MCF 10A (cell line): ENCODE measurements around the gene MYO5C. TPM values are rescaled to one million over a fixed set of nuclear protein-coding genes. Genes with fewer than 3 reads are reported as not detected.

Source experiments
- BruUV-seq: library from RNA; stranded (reverse); fragments of 400-500 nt; replicated peaks from 2 replicates; lab custom pipeline; 2021; lab: Mats Ljungman, UMichigan
- CTCF ChIA-PET: fragments of 300-600 bp; sonication (Branson Sonifier 250); formaldehyde crosslinking; extraction: SDS; loops from one replicate; lab custom pipeline; 2021; ENCODE audit warnings: antibody characterized with exemption, inconsistent platforms; lab: Yijun Ruan, JAX
- POLR2A ChIA-PET: fragments of 300-600, 350-650 bp; sonication (Branson Sonifier 250); formaldehyde crosslinking; extraction: SDS; loops from one replicate; lab custom pipeline; 2020; ENCODE audit warnings: antibody characterized with exemption, inconsistent platforms; lab: Yijun Ruan, JAX
- DNase-seq: peaks from one replicate; pipeline ENCODE4 v3.0.0-alpha.2; 2018; ENCODE audit not compliant: unreplicated experiment
- H3K27ac Mint-ChIP-seq: one replicate; pipeline ENCODE4 v1.8.0; 2022; ENCODE audit warnings: mild to moderate bottlenecking, low read depth, mixed read lengths; ENCODE audit not compliant: unreplicated experiment
- H3K27me3 Mint-ChIP-seq: one replicate; pipeline ENCODE4 v1.8.0; 2022; ENCODE audit warnings: mixed read lengths; ENCODE audit not compliant: insufficient read depth, unreplicated experiment
- H3K36me3 Mint-ChIP-seq: one replicate; pipeline ENCODE4 v1.8.0; 2022; ENCODE audit warnings: mild to moderate bottlenecking, moderate library complexity, mixed read lengths; ENCODE audit not compliant: insufficient read depth, unreplicated experiment
- H3K4me1 Mint-ChIP-seq: one replicate; pipeline ENCODE4 v1.8.0; 2022; ENCODE audit warnings: mixed read lengths; ENCODE audit not compliant: insufficient read depth, unreplicated experiment
- H3K4me3 Mint-ChIP-seq: one replicate; pipeline ENCODE4 v1.8.0; 2022; ENCODE audit warnings: mild to moderate bottlenecking, moderate library complexity, mixed read lengths; ENCODE audit not compliant: unreplicated experiment
- H3K9me3 Mint-ChIP-seq: one replicate; pipeline ENCODE4 v1.8.0; 2022; ENCODE audit warnings: mixed read lengths; ENCODE audit not compliant: unreplicated experiment
- intact Hi-C: fragments of 100-400 bp; cut with micrococcal nuclease; formaldehyde crosslinking; loops from 2 replicates; pipeline ENCODE4 v1.14.1; 2022
- total RNA-seq: library from RNA; stranded (reverse); gene quantifications from 2 replicates; pipeline ENCODE4 v1.2.3, GENCODE V29; 2022
- TF ChIP-seq, protein P1 (sequence below): fragments of 200-600 bp; IDR thresholded peaks from one replicate; pipeline ENCODE4 v1.8.0; 2022; ENCODE audit warnings: antibody characterized with exemption, mild to moderate bottlenecking; ENCODE audit not compliant: unreplicated experiment

Gene MYO5C
- total RNA-seq, 1 experiment from 2014 or later: 29.4 TPM

DNA sequence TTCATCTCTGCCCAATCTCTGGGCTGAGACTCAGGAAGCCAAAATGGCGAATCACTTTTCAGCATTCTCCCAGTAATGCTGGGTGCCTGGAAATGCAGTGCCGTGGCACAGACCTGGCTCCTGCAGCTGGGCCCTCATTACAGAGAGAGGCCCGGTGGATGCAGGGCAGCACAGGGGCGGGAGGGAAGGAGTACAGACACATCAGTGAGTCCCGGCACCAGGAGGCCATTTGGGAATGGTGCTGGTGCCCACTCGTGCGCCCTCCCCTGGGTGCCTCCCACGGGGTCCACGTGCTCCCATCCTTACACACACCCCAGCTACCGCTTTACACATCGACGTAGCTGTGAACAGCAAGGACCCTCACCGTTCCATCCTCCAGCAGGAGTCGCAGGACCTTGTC, 13.2 kb downstream of the MYO5C start:
- H3K4me1 Mint-ChIP-seq: peaks cover 7% of the 10 kb centered on the region
- peak overlapping the region; percentile 61 for H3K27ac Mint-ChIP-seq
- ChIA-PET POLR2A (interaction anchor here (0.6 kb wide), 1 partner anchor 287 kb away, joined by 3 read pairs; no protein-coding TSS in a partner anchor), CTCF (interaction anchor here (0.6 to 1.2 kb wide), 3 partner anchors 20 to 25 kb away, joined by 3 to 7 read pairs (median 3); no protein-coding TSS in a partner anchor)
- TF ChIP-seq, protein P1, sequence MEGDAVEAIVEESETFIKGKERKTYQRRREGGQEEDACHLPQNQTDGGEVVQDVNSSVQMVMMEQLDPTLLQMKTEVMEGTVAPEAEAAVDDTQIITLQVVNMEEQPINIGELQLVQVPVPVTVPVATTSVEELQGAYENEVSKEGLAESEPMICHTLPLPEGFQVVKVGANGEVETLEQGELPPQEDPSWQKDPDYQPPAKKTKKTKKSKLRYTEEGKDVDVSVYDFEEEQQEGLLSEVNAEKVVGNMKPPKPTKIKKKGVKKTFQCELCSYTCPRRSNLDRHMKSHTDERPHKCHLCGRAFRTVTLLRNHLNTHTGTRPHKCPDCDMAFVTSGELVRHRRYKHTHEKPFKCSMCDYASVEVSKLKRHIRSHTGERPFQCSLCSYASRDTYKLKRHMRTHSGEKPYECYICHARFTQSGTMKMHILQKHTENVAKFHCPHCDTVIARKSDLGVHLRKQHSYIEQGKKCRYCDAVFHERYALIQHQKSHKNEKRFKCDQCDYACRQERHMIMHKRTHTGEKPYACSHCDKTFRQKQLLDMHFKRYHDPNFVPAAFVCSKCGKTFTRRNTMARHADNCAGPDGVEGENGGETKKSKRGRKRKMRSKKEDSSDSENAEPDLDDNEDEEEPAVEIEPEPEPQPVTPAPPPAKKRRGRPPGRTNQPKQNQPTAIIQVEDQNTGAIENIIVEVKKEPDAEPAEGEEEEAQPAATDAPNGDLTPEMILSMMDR: no peak
- no peaks in the 10 kb centered on the region for H3K9me3 Mint-ChIP-seq
- H3K36me3 Mint-ChIP-seq: peaks cover 32% of the 10 kb centered on the region
- no peaks in the 10 kb centered on the region for H3K27me3 Mint-ChIP-seq
- BruUV-seq: no TSS peak
- no peak for DNase-seq
- H3K4me3 Mint-ChIP-seq: no peak overlapping the region
- intact Hi-C loops: no loop called here

DNA sequence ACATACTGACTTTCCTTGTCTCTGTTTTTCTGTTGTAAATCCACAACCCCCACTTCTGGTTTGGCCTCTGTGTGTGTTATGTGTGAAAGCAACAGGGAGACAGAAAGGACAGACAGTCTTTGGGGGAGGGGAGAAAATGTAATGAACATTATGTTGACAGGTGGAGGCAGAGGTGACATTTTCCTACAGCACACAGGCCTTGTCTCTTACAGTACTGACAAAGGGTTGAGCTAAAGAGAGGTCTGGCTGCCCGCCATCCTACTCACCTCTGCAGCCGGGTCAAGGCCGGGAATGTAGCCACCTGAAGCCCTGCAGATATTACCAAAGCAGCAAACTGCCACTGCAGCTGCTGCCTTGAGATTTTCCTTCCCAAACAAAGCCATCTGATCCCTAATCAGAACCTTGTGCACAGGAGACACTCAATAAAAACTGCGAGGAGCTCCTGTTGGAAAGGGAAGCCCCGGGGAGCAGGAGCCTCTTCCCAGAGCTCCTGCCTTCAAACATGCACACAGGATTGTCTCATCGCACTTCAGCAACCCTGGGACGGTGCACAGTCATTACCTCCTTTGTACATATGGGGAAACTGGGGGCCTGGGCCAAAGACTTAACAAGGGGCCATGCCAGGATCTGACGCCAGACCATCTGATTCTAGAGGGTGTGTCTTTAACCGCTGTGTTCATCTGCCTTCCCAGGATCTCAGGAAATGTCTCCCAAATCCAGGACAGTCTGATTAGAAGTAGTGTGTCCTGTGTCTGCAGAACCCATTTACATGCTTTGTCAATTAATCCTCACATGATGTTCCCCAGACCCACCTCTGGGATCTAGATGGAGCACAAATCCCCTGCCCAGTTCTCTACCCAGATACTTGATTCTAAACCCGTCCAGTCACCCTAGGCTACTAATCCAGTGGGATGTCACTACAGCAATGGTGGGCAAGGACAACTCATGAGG, 14.2 kb downstream of the MYO5C start:
- H3K9me3 Mint-ChIP-seq: no peaks in the 10 kb centered on the region
- no peaks in the 10 kb centered on the region for H3K27me3 Mint-ChIP-seq
- H3K4me3 Mint-ChIP-seq: no peak overlapping the region
- intact Hi-C loops: no loop called here
- no peak for DNase-seq
- BruUV-seq: no TSS peak
- peak overlapping the region; percentile 61 for H3K27ac Mint-ChIP-seq
- POLR2A ChIA-PET: interaction anchor here (0.6 to 1.6 kb wide), 2 partner anchors 13 to 288 kb away, joined by 3 to 4 read pairs; no protein-coding TSS in a partner anchor
- no peaks in the 10 kb centered on the region for H3K4me1 Mint-ChIP-seq
- CTCF ChIA-PET: interaction anchor here (0.7 to 1.9 kb wide), 2 partner anchors 13 to 364 kb away, joined by 3 to 6 read pairs; no protein-coding TSS in a partner anchor
- TF ChIP-seq, protein P1: no peak
- peaks cover 43% of the 10 kb centered on the region for H3K36me3 Mint-ChIP-seq

DNA sequence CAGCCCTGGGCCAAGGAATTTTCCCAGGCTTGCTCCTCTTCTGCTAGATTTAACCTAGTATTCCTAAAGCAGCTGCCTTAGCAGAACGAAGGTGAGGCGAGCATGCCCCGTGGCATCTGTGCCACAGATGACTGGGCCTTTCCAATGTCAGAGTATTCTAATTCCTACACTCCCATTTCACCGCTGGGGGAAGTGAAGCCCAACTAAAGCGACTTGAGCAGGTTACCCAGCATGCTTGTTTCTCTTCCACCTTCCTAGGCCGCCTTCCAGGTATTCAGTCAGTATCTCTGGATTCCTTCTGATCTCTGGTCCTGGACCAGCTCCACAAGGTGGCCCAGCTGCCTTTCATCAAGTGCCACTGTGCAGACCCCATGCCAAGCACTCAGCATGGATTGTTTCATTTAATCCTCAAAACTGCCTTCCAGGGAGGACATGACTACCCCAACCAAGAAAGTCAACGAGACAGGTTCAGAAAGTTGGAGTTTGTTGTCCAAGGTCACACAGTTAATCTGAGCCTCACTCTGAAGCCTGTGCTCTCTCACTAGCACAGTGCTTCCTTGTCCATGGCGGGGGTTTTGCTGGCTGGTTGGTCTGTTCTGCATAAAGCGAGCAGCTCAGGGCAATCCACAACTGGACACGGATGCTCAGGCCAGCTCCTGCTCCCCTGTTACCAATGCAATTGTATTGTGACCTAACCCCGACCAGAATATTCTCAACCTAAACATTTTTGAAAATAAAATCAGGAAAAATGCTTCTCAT, 15.1 kb downstream of the MYO5C start:
- H3K4me1 Mint-ChIP-seq: no peaks in the 10 kb centered on the region
- no peaks in the 10 kb centered on the region for H3K9me3 Mint-ChIP-seq
- no peaks in the 10 kb centered on the region for H3K27me3 Mint-ChIP-seq
- peaks cover 51% of the 10 kb centered on the region for H3K36me3 Mint-ChIP-seq
- ChIA-PET CTCF (interaction anchor here (0.7 to 4.7 kb wide), 3 partner anchors 12 to 363 kb away, joined by 3 to 29 read pairs (median 6); no protein-coding TSS in a partner anchor), POLR2A (interaction anchor here (0.9 to 1.6 kb wide), 2 partner anchors 14 to 19 kb away, joined by 3 to 4 read pairs; no protein-coding TSS in a partner anchor)
- no peak for DNase-seq
- BruUV-seq: no TSS peak
- H3K27ac Mint-ChIP-seq: no peak overlapping the region
- no peak overlapping the region for H3K4me3 Mint-ChIP-seq
- TF ChIP-seq, protein P1: no peak
- intact Hi-C loops: no loop called here
